Measurements from ENCODE around the gene ADAMTS19.

- TF ChIP-seq CTCF (IDR thresholded peaks at IDR 0.05) (no peak), POLR2A (IDR thresholded peaks at IDR 0.05) (no peak)
Measured at GRCh38 chr5:129687941-129688340, 227.8 kb downstream of the ADAMTS19 start.
